HG03103 (cell line): ENCODE data around the gene MAMSTR.

Experiments used
- ATAC-seq: cut with Tn5 transposase; IDR thresholded peaks from one replicate; pipeline ENCODE4 v1.9.1; 2021; ENCODE audit warnings: low read depth; ENCODE audit not compliant: unreplicated experiment

Gene MAMSTR

GRCh38 chr19:48746738-48747575 is 27.4 kb upstream of the MAMSTR start, which contains the start of gene IZUMO1:
Gene IZUMO1, minus strand, starts transcription at chr19:48746909. Its CDS starts 1,050 bp downstream, at chr19:48745859.
- ATAC-seq, result no peak

- ATAC-seq, result no peak
Measured at GRCh38 chr19:48746110-48746509, 26.6 kb upstream of the MAMSTR start.

GRCh38 chr19:48745208-48745995 is 25.9 kb upstream of the MAMSTR start:
- no peak for ATAC-seq

- ATAC-seq, result no peak
Measured at GRCh38 chr19:48742096-48742495, 22.6 kb upstream of the MAMSTR start.

GRCh38 chr19:48741129-48741999 is 21.8 kb upstream of the MAMSTR start:
- ATAC-seq, result no peak

- ATAC-seq, result no peak
Measured at GRCh38 chr19:48740164-48740972, 20.8 kb upstream of the MAMSTR start, which contains the start of gene RASIP1. Gene RASIP1, minus strand, starts transcription at chr19:48740610. Its CDS starts 328 bp downstream, at chr19:48740282.

- no peak for ATAC-seq
Measured at GRCh38 chr19:48739404-48740163, 20.1 kb upstream of the MAMSTR start.

GRCh38 chr19:48738557-48739403 is 19.3 kb upstream of the MAMSTR start:
- peak; percentile 74 for ATAC-seq

GRCh38 chr19:48737360-48737998 is 18.0 kb upstream of the MAMSTR start:
- no peak for ATAC-seq

GRCh38 chr19:48735031-48735615 is 15.6 kb upstream of the MAMSTR start:
- no peak for ATAC-seq

- ATAC-seq, result no peak
Measured at GRCh38 chr19:48734625-48735024, 15.1 kb upstream of the MAMSTR start.

- ATAC-seq, result no peak
Measured at GRCh38 chr19:48731452-48731851, 11.9 kb upstream of the MAMSTR start.

GRCh38 chr19:48728911-48729664 is 9.6 kb upstream of the MAMSTR start:
- no peak for ATAC-seq

- ATAC-seq, result no peak
Measured at GRCh38 chr19:48726556-48726955, 7.0 kb upstream of the MAMSTR start.

- no peak for ATAC-seq
Measured at GRCh38 chr19:48724796-48725753, 5.5 kb upstream of the MAMSTR start.
